ENCODE results near the gene RNF5. TPM values are rescaled to one million over a fixed set of nuclear protein-coding genes. Genes with fewer than 3 reads are reported as not detected.
"Not testable (repeated sequence)": the region's sequence is repeated elsewhere in the genome, so short reads cannot be mapped to it uniquely, and the experiment has no call there.

Gene RNF5
- total RNA-seq, 1 donor from 2014 or later, result 39.7 TPM

DNA sequence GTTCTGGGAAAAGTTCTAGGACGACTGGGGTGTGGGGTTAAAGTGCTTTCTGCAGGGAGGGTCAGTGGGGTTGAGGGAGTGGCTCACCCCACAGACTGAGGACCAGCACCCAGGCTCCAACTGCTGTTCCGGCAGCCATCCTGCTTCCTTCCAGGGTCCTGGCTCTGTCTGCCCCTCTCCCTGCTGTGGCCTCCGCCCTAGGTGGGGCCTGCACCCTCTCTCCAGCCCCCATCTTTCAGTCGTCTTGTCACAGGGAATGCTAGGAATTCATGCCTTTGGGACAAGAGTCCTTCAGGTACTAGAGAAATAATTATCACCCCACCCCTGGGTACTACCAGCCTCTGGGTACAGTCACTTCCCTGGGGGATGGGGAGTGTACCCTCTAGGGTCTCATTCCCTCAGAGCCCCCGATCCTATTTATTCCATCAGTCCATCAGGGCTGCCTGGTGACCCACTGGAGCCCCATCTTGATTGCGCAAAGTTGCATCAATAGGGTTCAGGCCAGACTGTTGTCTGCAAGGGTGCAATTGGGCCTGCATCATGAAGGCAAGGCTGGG is 6.0 kb downstream of the RNF5 start, which contains the start of gene AGER:
Gene AGER, minus strand, starts transcription at position 170 of the 557 bp plus-strand sequence. Its CDS starts 31 bp downstream, at position 139.
- no peak for TF ChIP-seq CTCF (IDR thresholded peaks at IDR 0.05)
- ChIA-PET CTCF (no interaction called here), POLR2A (no interaction called here)
- ATAC-seq (ENCODE audit: low read depth), result no peak
- H3K4me3 Mint-ChIP-seq, result no peak within 1 kb of the TSS
- no peaks in the 10 kb centered on the region for H3K9me3 Mint-ChIP-seq
- intact Hi-C loops (cut with micrococcal nuclease), result no loop called here
- H3K4me1 Mint-ChIP-seq, result peaks cover 48% of the 10 kb centered on the region
- H3K27ac Mint-ChIP-seq, result no peak within 1 kb of the TSS
- peaks cover 82% of the 10 kb centered on the region for H3K36me3 Mint-ChIP-seq (ENCODE audit: low read depth)
- H3K27me3 Mint-ChIP-seq, result no peaks in the 10 kb centered on the region
- no peak for DNase-seq

GRCh38 chr6:32185681-32186131 is 7.5 kb downstream of the RNF5 start:
- peak overlapping the region; percentile 36 for H3K4me3 Mint-ChIP-seq
- peak; percentile 10 for ATAC-seq (ENCODE audit: low read depth)
- peaks cover 45% of the 10 kb centered on the region for H3K4me1 Mint-ChIP-seq
- POLR2A ChIA-PET, result interaction anchor here (0.6 to 1.2 kb wide), 3 partner anchors 9 to 1133 kb away, joined by 3 to 5 read pairs (median 5); no protein-coding TSS in a partner anchor
- intact Hi-C loops (cut with micrococcal nuclease); CTCF ChIA-PET; DNase-seq; H3K9me3 Mint-ChIP-seq; H3K27me3 Mint-ChIP-seq: not testable (repeated sequence)
- peaks cover 74% of the 10 kb centered on the region for H3K36me3 Mint-ChIP-seq (ENCODE audit: low read depth)
- peak overlapping the region; percentile 77 for H3K27ac Mint-ChIP-seq

DNA sequence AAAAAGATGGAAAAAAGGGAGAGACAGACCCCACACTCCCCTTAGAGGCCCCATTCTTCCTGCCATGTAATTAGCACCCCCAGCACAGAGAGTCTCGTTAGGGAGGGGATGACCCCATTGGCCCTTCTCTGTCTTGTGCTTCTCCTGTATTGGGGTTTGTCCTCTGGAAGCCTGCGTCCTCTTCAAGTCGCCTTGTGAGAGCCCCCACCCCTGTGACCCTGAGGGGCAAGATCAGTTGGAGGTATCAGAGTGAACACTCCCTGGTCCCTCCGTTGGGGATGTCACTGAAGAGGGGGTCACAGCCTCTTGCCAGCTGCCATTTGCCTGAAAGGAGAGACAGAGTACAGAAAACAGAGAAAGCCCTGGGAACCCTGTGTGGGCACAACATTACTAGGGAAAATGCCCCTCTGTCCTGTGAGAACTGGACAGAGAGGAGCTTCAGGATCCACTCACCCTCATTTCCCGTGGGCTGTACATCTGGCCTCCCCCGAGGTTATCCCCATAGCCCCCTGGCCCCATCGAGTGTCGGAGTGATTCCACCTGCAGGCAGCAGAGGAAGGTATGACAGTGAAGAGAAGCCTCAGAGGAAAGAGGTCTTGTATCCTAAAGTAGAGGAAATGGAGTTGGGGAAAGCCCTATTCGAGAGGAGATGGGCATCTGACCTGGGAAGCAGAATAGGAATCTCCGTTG is 8.1 kb downstream of the RNF5 start:
- Mint-ChIP-seq H3K4me3 (peak overlapping the region; percentile 36), H3K4me1 (peaks cover 49% of the 10 kb centered on the region), H3K27ac (peak overlapping the region; percentile 77), H3K36me3 (ENCODE audit: low read depth) (peaks cover 72% of the 10 kb centered on the region)
- DNase-seq; intact Hi-C loops (cut with micrococcal nuclease); ATAC-seq (ENCODE audit: low read depth); H3K9me3 Mint-ChIP-seq; CTCF ChIA-PET; H3K27me3 Mint-ChIP-seq: not testable (repeated sequence)
- POLR2A ChIA-PET, result interaction anchor here (0.7 to 1.4 kb wide), 3 partner anchors 10 to 34 kb away, joined by 5 to 8 read pairs (median 5); no protein-coding TSS in a partner anchor

DNA sequence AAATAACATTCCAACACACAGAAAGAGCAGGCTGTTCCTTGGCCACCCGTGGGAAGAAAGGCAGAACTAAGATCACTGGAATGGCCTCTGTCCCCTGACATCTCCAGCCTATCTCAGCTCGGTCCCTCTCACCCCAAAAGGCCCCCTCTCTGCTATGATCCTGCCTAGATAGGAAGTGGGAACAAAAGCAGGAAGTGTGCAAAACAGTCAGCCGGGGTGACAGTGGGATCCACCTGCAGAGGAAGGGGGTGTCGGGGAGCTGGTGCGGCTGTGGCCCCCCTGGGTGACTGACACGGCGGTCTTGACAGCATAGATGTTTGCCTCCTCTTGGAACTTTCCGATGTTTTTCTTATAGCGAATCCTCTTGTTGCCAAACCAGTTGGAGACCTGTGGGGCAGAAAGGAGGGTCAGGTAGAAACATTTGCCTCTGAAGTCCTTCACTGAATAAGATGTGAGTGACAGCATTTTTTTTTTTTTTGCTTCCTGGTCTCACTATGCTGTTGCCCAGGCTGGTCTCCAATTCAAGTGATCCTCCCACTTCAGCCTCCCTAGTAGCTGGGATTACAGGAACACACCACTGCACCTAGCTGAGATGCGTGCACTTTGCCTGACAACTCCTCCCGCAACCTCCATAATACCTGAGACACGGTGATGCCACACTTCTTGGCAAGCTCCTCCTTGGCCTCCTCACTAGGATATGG is 9.0 kb downstream of the RNF5 start:
- Mint-ChIP-seq H3K9me3 (no peaks in the 10 kb centered on the region), H3K27me3 (no peaks in the 10 kb centered on the region), H3K4me1 (peaks cover 56% of the 10 kb centered on the region), H3K27ac (peak overlapping the region; percentile 77), H3K36me3 (ENCODE audit: low read depth) (peaks cover 70% of the 10 kb centered on the region), H3K4me3 (peak overlapping the region; percentile 8)
- no peak for TF ChIP-seq CTCF (IDR thresholded peaks at IDR 0.05)
- DNase-seq, result no peak
- intact Hi-C loops (cut with micrococcal nuclease), result no loop called here
- POLR2A ChIA-PET, result interaction anchor here (0.7 to 1.4 kb wide), 4 partner anchors 8 to 889 kb away, joined by 3 to 8 read pairs (median 4); partner anchors contain the start of genes FKBPL and HLA-DPB1
- no peak for ATAC-seq (ENCODE audit: low read depth)
- CTCF ChIA-PET, result interaction anchor here (0.7 to 1.3 kb wide), 2 partner anchors 68 to 520 kb away, joined by 3 read pairs; no protein-coding TSS in a partner anchor

- Mint-ChIP-seq H3K4me3 (peak overlapping the region; percentile 91), H3K27ac (peak overlapping the region; percentile 77), H3K36me3 (ENCODE audit: low read depth) (peaks cover 70% of the 10 kb centered on the region), H3K4me1 (peaks cover 62% of the 10 kb centered on the region)
- H3K9me3 Mint-ChIP-seq; intact Hi-C loops (cut with micrococcal nuclease); ATAC-seq (ENCODE audit: low read depth); H3K27me3 Mint-ChIP-seq; DNase-seq: not testable (repeated sequence)
- CTCF ChIA-PET, result interaction anchor here (0.7 to 1.3 kb wide), 2 partner anchors 69 to 519 kb away, joined by 3 read pairs; no protein-coding TSS in a partner anchor
- POLR2A ChIA-PET, result interaction anchor here (0.6 to 1.4 kb wide), 6 partner anchors 8 to 888 kb away, joined by 3 to 8 read pairs (median 4); partner anchors contain the start of genes FKBPL and HLA-DPB1
Observed at GRCh38 chr6:32187725-32188380, 9.6 kb downstream of the RNF5 start.

Measured in activated B cell treated with CpG ODN at 0.5 μM for 24 hours (primary cell).